Measurements from ENCODE around the gene SLC9C1.

The SLC9C1 gene

DNA sequence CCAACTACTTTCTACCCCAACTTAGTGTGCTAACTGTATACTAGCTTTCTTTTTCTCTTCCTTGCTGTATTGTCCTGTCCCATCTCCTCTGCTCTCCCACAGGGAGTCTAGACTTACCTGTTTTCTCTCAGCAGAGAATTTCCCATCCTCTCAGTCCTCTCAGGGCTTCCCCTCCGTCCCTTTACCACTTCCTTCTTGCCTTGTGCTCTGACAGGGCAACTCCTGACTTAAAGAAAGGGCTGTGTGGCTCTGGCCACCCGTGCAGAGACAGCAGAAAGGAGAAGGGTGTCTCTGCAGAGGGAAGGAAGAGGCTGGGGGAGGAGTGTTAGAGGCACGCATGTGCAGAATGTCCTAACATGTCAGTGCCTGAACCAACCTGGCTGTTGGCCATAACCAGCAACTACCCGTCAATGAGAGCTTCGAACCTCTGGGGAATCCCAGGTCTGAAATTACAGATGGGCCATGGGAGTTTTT is 161.0 kb downstream of the SLC9C1 start, which contains the start of gene GCSAM:
Gene GCSAM, minus strand, starts transcription at position 274 of the 474 bp plus-strand sequence. Its CDS starts 128 bp downstream, at position 146.
- in situ Hi-C loops (cut with MboI; ENCODE audit: low sequenced_read_pairs): no loop called here

DNA sequence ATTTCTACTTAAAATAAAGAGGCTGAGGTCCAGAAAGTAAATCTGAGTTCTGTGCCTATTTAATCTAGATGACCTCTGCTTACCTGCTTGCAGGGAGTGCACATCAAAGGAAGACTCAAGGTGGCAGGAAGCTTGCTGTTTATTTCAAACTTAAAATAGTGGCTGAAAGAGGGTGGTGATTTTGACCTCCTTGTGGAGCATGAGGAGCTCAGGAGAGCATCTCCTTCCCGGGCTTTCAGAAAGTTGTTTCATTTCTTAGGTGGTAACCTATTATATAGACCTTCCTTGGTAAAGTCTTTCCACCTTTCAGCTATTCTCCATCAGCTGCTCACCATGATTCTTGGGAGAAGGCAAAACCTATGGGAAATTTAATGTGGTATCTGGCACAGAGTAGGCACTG is 161.5 kb downstream of the SLC9C1 start:
- in situ Hi-C loops (cut with MboI; ENCODE audit: low sequenced_read_pairs): no loop called here

DNA sequence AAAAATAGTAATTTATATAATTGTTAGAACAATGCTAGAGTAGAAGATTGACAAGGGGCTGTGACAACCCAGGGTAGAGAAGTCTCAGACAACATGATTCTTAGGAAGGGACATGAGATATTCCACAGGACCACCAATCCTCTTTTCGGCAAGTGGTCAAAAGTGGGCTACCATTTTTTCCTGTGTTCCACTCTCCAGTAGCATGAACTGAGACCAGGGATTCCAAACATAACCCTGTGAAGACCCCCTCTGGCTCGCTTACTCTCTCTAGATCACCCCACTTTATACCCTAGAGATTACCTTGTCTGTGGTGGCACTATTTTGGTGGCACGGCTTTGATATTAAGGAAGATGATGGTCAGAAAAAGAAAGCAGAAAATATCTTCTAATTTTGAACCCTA is 161.9 kb downstream of the SLC9C1 start:
- in situ Hi-C loops (cut with MboI; ENCODE audit: low sequenced_read_pairs): no loop called here

DNA sequence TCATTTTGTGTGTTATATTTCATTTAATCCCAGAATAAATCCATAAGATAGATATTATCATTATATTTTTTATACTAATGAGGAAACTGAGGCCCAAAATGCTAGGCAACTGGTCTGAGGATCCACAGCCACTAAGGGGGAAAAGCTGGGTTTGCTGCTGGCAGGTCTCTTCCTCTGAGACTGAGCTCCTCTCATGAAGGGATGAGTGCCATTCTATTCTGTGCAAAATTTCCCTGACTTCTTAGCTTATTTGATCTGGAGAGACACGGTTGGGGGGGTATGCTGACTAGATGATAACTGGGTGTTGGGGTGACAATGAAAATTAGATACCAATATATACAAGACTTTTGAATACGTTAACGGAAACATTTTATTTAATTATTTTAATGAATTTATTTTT is 162.9 kb downstream of the SLC9C1 start:
- in situ Hi-C loops (cut with MboI; ENCODE audit: low sequenced_read_pairs): no loop called here

DNA sequence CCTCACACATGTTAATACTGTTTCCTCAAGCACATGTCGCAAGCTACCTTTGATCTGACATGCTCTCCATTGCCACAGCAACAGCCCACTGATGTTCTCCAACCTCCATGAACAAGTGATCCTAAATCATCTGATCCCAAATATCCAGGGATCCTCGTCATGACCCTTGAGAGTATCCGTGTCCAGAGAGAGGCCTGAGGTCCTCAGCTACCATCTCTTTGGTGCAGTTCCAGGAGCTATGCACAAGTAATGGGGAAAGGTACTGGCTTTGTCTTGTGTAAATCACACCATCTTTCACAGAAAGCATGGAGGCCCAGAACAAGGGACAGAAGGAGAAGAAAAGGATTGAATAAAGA is 163.4 kb downstream of the SLC9C1 start:
- in situ Hi-C loops (cut with MboI; ENCODE audit: low sequenced_read_pairs): no loop called here

DNA sequence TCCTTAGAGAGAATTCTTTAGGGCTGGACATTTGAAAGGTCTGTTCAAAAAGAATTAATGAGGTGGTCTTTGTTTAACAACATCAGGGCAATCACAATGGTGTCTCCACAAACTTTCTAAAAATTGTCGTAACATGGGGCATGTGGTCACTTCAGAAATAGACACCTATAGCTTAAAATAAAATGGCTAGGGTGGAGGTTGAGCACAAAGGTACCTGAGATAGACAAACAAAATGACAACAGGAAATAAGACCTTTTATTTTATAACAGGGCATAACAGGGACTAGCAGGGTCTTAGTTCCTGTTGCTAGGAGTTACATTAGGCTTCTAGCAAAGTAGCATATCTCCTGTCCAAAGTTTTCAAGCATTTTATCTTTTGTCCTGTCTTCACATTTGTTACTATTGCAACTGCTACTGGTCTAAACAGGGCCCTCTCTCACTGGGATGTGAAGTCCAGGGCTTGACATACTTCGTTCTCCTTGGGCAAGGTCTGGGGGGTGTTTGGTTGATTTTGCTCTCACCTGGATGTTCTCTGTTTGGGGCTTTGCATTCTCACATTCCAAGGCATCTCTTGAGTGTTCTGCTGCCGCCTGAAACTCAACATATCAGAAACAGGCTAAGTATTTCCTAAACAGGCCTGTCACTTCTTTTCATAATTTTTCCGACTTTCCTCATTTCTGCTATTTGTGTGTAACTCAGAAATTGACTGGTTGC is 163.9 kb downstream of the SLC9C1 start:
- in situ Hi-C loops (cut with MboI; ENCODE audit: low sequenced_read_pairs): no loop called here

DNA sequence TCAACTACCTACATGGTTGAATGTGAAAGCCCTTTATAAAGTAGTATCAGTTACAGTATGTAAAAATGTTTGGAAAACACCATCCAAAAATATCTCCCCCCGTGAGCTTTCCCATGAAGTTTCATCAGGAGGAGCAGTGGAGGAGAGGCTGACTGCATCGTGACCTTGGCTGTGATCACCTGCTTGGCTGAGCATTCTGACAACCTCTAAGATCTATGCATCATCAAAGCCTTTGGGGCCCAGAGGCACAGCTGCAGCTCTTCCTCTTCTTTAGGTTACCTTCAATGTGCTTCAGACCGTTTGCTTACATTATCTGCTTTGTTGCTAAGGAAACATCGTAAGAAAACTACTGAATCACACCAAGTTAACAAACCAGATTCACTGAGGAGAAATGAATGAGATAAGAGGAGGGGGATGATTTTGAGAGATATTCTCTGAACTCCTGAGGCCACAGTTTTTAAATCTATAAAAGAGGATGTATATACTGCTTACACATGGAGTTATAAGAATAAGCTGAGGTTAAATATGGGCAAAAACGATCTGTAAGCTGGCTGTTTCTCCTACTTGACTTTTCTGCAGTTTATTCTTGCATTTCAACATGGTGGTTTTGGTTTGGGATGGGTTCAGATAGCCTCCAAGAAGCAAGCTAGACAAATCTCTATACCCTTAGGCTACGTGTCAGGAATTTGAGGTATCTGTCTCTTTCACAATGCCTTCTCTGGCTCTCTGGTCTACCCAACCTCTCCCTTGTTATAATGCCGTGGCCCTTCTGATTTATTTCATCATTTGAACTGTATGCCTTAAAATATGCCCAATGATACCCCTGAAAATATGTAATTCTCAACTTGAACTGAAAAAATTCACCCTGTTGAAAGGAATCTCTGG is 164.9 kb downstream of the SLC9C1 start:
- in situ Hi-C loops (cut with MboI; ENCODE audit: low sequenced_read_pairs): no loop called here

DNA sequence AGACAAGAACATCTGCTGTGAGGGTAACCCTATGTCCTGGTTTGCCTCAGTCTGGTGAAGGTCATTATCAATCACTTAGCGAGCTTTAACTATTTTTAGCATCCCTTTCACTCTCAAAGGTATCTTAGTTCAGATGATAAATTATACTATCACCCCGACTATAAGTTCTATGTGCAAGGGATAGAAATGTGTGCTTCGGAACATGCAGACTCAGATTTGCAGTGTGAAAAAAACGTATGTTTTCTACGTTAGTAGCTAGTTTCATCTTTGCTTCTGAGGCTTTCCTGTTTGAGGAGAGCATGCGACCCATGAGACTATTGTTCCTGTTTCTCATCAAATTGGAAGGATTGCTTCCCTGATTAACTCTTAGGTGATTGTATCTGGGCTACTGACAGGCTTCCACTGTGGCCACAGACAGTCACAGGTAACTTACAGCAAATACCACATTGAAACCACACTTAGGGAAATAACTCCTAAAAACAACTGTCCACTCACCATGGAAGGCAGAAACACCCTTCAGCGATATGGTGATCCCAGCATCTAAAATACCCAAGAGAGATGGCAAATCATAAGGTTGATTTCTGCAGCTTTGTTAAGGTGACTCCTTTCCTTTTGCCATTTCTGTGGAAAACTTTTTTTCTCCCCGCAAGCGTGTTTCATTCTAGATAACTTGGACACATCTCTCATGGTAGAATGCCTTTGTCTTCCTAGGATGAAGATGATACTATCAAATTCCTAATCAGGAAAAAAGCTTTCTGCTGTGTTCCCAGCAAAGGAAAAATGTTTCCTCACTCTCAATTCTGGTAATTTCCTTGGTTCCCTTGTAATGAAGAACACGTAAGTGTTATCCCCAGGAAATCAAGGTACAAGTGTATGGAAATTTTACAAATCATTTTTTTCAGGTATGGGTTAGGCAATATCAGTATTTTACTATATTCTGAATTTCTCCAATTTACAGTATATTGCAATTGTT is 166.2 kb downstream of the SLC9C1 start:
- in situ Hi-C loops (cut with MboI; ENCODE audit: low sequenced_read_pairs): no loop called here

DNA sequence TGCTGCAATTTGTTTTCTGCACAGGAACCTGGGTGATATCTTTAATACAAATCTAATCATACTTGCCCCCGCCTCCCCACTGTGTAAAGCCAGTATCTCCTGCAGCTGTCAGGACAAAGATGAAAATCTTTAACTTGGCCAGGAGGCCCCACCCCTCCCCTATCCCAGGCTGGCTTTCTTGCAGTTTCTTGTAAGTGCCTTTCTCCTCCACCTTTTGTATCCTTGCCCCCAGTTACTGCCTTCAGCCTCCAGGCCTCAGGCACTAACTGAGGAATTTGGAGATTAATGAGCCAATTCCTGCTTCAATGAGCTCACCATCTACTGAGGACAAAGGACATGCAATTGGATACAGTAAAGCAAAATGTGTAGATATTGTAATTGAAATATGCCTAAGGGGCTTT is 167.5 kb downstream of the SLC9C1 start:
- in situ Hi-C loops (cut with MboI; ENCODE audit: low sequenced_read_pairs): no loop called here

DNA sequence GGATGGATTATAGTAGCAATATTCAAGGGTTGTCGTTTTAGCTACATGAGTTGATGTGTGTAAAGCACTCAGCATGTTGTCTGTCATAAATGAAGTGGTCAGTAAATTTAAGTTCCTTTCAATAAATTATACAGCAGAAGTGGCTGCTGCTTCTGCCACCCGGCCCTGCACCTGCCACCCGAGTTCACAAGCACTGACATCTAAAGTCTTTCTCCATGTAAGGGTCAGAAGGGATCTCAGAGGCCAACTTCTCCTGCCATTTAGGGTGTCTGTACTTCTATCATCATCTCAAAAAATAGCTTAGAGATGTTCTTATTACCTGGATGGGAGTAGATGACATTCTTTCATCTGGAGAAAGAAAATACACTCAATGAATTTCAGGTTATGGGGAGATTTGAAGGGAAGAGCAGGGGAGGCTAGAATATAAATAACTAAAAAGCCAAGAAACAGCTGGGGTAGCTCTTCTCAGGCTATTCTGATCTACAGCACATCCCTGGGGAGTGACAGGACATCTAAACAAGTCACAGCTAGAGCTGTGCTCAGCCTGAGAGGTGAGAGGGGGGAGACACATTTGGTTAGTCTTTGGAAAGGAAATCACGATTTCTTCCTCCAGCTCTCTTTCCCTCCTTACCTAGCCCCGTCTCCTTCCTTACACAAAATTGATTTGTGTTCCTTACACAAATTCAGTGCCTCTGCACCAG is 169.0 kb downstream of the SLC9C1 start:
- in situ Hi-C loops (cut with MboI; ENCODE audit: low sequenced_read_pairs): no loop called here

DNA sequence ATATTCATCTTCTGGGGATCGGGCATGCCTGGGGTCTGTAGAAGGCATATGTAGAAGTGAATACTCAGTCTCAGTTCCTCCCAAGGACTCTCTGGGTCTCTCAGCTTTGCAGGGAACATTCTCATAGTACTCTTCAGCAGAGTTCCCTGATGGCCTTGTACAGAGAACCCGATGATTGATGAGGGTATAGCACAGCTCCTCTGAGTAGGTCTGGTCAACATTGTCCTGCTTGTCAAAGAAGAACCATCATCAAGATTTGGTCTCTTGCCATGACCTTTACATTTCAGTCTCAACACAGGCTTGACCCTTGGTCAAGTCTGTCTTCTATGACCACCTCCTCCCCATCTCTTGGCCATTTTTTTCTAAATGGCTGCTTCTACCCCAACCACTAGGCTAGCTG is 170.5 kb downstream of the SLC9C1 start:
- in situ Hi-C loops (cut with MboI; ENCODE audit: low sequenced_read_pairs): no loop called here

DNA sequence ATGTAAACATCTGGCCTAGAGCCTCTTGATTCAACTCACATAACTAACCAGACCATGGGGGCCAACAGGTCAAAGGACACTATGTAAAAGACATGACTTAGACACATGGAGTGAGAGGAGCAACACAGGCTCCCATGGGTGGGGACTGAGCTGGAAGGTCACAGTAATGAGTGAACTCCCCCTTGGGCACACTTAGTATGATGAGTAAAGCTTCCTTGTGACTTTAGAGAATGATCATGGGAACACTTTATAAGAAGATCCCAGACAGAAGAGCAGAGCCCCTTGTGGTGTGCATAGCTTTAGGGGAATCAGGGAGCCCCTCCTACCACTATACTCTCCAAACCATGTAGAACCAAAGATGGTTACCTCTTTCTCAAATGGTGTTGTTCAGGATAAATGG is 171.1 kb downstream of the SLC9C1 start:
- in situ Hi-C loops (cut with MboI; ENCODE audit: low sequenced_read_pairs): no loop called here

DNA sequence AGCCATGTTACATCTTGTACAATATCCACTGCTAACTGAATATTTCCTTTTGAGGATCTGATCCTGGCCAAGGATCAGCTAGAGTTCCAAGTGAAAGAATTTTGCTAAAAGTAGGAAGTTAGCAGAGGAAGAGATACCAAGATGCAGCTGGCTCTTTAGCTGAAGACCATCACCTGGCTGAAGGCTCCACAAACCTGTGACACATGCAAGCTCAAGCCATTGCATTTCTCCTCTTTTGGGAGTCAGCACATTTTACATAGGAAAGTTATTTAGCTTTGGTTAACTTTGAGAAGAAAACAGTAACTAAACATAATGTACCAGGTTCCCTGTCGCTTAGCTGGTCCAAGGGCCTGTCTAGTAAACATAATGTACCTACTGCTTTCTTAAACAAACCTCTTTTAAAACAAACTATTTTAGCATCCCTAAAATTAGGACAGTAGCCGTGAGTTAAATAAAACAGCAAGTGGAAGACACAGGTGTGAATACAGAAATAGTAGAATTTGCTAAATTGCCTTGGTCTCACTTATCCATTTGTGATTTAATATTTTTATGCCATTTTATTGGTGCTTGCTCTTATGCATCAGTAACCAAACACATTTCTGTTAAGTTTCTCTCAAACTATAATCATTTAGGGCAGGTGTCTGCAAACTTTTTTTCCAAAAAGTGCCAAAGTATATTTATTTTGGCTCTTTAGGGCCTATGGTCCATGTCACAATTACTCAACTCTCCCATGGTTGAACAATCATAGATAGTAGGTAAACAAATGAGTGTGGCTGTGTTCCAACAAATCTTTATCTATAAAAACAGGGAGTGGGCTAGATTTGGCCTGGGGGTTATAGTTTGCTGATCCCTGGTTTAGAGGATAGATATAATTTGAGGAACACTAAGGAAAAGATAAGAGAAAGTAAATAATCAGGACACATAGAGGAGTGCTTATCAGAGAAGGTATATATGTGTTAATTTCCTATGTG is 172.2 kb downstream of the SLC9C1 start:
- in situ Hi-C loops (cut with MboI; ENCODE audit: low sequenced_read_pairs): no loop called here

DNA sequence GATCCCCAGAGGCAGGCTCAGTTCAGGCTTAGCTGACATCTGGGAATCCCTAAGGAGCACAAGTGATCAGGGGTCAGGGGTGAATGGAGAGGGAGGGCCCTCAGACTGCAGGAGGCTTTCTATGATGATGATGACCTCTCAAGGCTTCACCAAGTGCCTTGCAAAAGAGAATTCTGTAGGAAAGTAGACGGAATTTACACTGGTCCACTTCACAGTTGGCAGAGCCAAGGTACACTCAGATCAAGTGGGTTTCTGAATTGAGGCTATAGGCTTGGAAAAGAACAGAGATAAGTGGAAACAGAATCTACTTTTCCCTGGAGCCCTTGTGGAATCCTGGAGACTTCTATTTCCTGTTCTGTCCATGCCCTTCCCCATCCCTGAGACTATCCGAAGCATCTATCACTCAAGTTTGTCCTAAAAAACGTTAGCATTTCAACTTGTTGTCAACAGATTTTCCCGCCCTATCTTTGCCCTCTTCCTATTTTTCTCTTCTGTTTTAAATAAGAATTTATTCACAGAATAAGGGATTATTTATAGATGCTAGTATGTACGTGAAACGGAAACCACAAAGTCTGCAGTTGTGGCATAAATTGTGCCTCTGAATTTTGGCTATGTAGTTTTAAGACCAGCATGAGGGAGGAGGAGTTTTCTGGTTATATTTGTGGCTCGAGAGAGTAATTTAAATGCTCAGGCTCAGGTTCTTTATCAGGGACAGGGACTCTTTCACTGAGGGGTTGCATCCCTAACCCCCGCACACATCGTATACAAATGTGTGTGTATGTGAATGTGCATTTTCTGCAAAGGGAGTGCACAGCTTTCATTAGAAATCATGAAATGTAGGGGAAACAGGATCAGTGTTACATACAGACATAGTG is 173.8 kb downstream of the SLC9C1 start:
- in situ Hi-C loops (cut with MboI; ENCODE audit: low sequenced_read_pairs): no loop called here

DNA sequence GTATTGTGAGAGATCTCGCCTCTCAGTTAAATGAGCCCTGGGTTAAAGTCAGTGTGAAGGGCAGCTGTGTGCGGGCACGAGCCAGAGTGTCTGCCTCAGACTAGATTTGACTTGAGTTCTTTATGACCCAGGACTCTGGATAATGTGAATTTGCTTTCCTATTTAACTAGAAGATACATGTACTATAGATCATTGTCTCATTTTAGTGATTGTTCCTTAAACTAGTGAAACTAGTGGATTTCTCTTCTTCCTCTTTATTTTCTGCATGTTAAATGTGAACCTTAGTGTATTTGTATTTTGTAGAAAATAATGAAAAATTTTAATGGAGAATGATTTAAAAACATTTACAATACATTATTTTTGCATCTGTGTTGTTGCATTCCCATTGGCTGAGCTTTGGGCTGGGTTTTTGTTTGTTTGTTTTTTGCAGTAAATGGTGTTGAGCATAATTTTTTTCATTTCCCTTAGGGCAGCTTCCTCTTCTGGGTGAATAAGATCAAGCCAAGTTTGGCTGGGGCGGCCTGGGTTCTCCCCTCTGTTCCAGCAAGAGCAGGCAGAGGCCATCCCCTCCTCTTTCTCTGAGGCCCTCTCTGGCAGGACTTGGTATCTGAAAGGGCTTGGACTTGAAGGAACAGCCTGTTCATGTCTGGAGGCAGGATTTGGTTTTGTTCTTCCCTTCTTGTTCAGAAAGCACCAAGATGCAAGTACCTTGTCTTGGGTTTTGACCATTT is 176.0 kb downstream of the SLC9C1 start:
- in situ Hi-C loops (cut with MboI; ENCODE audit: low sequenced_read_pairs): no loop called here

DNA sequence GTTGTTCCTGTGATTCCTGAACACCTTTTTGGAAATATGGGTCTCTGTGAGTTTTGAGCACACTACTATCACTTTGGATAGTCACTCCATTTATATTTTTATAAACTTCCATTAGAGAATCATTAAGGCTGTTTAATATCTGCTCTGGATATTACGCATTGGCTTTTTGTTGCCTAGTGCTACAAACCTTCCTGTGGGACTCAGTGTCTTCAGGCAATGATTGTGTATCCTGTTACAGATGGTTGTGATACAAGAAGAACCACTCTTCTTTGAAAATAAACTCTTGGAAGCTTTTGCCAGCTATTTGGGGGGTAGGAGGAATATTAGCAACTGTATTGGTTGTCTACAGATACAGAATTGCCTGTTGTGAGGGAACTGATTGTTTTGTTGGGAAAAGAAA is 176.6 kb downstream of the SLC9C1 start:
- in situ Hi-C loops (cut with MboI; ENCODE audit: low sequenced_read_pairs): no loop called here

DNA sequence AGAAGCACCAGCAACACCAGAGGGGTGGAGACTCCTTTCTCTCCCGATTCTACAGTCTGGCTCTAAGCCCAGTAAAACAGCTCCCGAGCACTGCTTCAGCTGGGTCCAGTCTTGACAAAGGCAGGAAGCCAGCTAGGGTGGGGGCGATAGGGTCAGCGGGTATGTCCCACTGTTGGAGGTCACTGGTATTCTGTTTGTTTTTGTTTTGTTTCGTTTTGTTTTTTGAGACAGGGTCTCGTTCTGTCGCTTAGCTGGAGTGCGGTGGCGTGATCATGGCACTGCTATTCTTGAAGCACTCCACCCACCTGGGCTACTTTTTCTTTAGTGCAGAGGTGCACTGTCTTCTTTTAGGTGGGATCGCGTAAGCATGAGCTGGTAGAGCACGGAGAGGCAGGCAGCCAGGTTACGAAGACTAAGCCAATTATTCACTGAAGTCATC is 177.2 kb downstream of the SLC9C1 start:
- in situ Hi-C loops (cut with MboI; ENCODE audit: low sequenced_read_pairs): no loop called here

Measured in hTERT RPE-1 (cell line).